HepG2 (cell line): ENCODE results near the gene SIM1. TPM values are rescaled to one million over a fixed set of nuclear protein-coding genes. Genes with fewer than 3 reads are reported as not detected.

ENCODE experiments used
- ATAC-seq: fragments of 200-7000 bp; cut with Tn5 transposase; 3 replicates; pipeline ENCODE4 v1.9.1; 2020; ENCODE audit warnings: mild to moderate bottlenecking, moderate library complexity
- BruUV-seq: library from RNA; stranded (reverse); fragments of 400-500 nt; replicated peaks from 2 replicates; lab custom pipeline; 2021; lab: Mats Ljungman, UMichigan
- CTCF ChIA-PET: fragments of 300-600 bp; formaldehyde crosslinking; extraction: SDS; loops from one replicate; lab custom pipeline; 2021; ENCODE audit warnings: low total read pairs, inconsistent platforms, low intra/inter-chr PET ratio; lab: Yijun Ruan, JAX
- POLR2A ChIA-PET: fragments of 350-600 bp; sonication (Branson Sonifier 250); formaldehyde crosslinking; loops from one replicate; lab custom pipeline; 2020; ENCODE audit warnings: antibody characterized with exemption, inconsistent platforms; lab: Yijun Ruan, JAX
- DNase-seq: peaks from one replicate; pipeline ENCODE4 v3.0.0-alpha.2; 2015; ENCODE audit warnings: low spot score
- FAIRE-seq: peaks from 3 replicates; lab custom pipeline; 2011; peaks lifted over from hg19 to GRCh38; lab: Jason Lieb, UNC
- H2AFZ ChIP-seq: one replicate; pipeline ENCODE4 v1.6.1; 2011; ENCODE audit warnings: low read length, inconsistent platforms
- H3K27ac ChIP-seq: fragments of 300-600 bp; 3 replicates; pipeline ENCODE4 v1.8.0; 2011; ENCODE audit warnings: mixed run types, mild to moderate bottlenecking, mixed read lengths, low read length, inconsistent platforms; ENCODE audit not compliant: insufficient read depth; ENCODE audit errors: extremely low read length
- H3K27me3 ChIP-seq, 2 experiments: fragments of 200-600 bp in 1 of 2; 2 replicates in 1 of 2; 3 replicates in 1 of 2; pipeline versions ENCODE4 v1.6.0 to v1.8.0; 2011; ENCODE audit warnings: low read length in 2 of 2, mild to moderate bottlenecking in 2 of 2, moderate library complexity in 2 of 2, inconsistent platforms in 1 of 2; ENCODE audit not compliant: insufficient read depth in 2 of 2, control insufficient read depth in 1 of 2
- H3K36me3 ChIP-seq, 2 experiments: fragments of 200-600 bp in 1 of 2; replicated peaks in 1 of 2; 2 replicates in 1 of 2; 3 replicates in 1 of 2; pipeline versions ENCODE4 v1.5.1 to v1.8.0; 2011; ENCODE audit warnings: low read length in 2 of 2, inconsistent platforms in 1 of 2; ENCODE audit not compliant: insufficient read depth in 2 of 2, control insufficient read depth in 1 of 2
- H3K4me1 ChIP-seq: 2 replicates; pipeline ENCODE4 v1.5.1; 2012; ENCODE audit warnings: low read length, inconsistent platforms; ENCODE audit not compliant: insufficient read depth
- H3K4me2 ChIP-seq: 2 replicates; pipeline ENCODE4 v1.6.0; 2011; ENCODE audit warnings: low read depth, low read length, inconsistent platforms
- H3K4me3 ChIP-seq, 3 experiments: fragments of 200-600 bp in 1 of 3; sonication (generic), shearing (Covaris generic) in 1 of 3; replicated peaks in 1 of 3; 2 replicates each; pipeline ENCODE4 v1.5.1; 2011 to 2016; ENCODE audit warnings: low read length in 3 of 3, inconsistent platforms in 2 of 3, low read depth in 2 of 3, mild to moderate bottlenecking in 2 of 3, control low read depth in 1 of 3, mixed read lengths in 1 of 3; ENCODE audit not compliant: insufficient read depth in 1 of 3
- H3K79me2 ChIP-seq: one replicate; pipeline ENCODE4 v1.6.1; 2011; ENCODE audit warnings: low read length, inconsistent platforms; ENCODE audit not compliant: insufficient read depth
- H3K9ac ChIP-seq: 2 replicates; pipeline ENCODE4 v1.6.0; 2011; ENCODE audit warnings: mild to moderate bottlenecking, low read depth, low read length, inconsistent platforms; ENCODE audit not compliant: insufficient read depth
- H3K9me3 ChIP-seq: 2 replicates; pipeline ENCODE4 v1.5.1; 2012; ENCODE audit warnings: mild to moderate bottlenecking, low read length
- H4K20me1 ChIP-seq: 2 replicates; pipeline ENCODE4 v1.6.0; 2011; ENCODE audit warnings: inconsistent platforms, mild to moderate bottlenecking, low read length, moderate library complexity; ENCODE audit not compliant: insufficient read depth
- ARID2 ChIP-seq: sonication (generic); formaldehyde crosslinking; IDR thresholded peaks from 2 replicates; pipeline ENCODE4 v1.8.1; 2022; ENCODE audit warnings: mild to moderate bottlenecking, missing genetic modification reagents, borderline replicate concordance
- BORCS8-MEF2B ChIP-seq: sonication (generic); formaldehyde crosslinking; IDR thresholded peaks from 2 replicates; pipeline ENCODE4 v1.8.0; 2022; ENCODE audit warnings: mild to moderate bottlenecking, missing genetic modification reagents
- GATAD1 ChIP-seq: IDR thresholded peaks from 2 replicates; pipeline ENCODE4 v1.6.1; 2016; ENCODE audit warnings: missing genetic modification reagents, missing compliant biosample characterization
- KAT7 ChIP-seq: IDR thresholded peaks from 2 replicates; pipeline ENCODE4 v1.6.1; 2018; ENCODE audit warnings: borderline replicate concordance, missing compliant biosample characterization
- KDM4B ChIP-seq: sonication (generic); formaldehyde crosslinking; IDR thresholded peaks from 2 replicates; pipeline ENCODE4 v1.4.0; 2020; ENCODE audit warnings: missing genetic modification reagents
- KLF11 ChIP-seq: IDR thresholded peaks from 2 replicates; pipeline ENCODE4 v1.6.1; 2016; ENCODE audit warnings: missing compliant biosample characterization
- PAWR ChIP-seq: sonication (generic); formaldehyde crosslinking; IDR thresholded peaks from 2 replicates; pipeline ENCODE4 v1.4.0; 2020; ENCODE audit warnings: missing genetic modification reagents, mild to moderate bottlenecking, borderline replicate concordance
- SETDB1 ChIP-seq: sonication (generic); formaldehyde crosslinking; IDR thresholded peaks from 2 replicates; pipeline ENCODE4 v1.5.1; 2020; ENCODE audit warnings: missing genetic modification reagents, mild to moderate bottlenecking, borderline replicate concordance
- ZBTB3 ChIP-seq: sonication (generic); formaldehyde crosslinking; IDR thresholded peaks from 2 replicates; pipeline ENCODE4 v1.4.0; 2020; ENCODE audit warnings: low read depth, mild to moderate bottlenecking, moderate library complexity, missing genetic modification reagents, borderline replicate concordance
- ZKSCAN1 ChIP-seq: fragments of 150-350 bp; IDR thresholded peaks from 2 replicates; pipeline ENCODE4 v1.6.1; 2014; ENCODE audit warnings: low read length
- ZNF569 ChIP-seq: sonication (generic); formaldehyde crosslinking; IDR thresholded peaks from 2 replicates; pipeline ENCODE4 v1.5.0; 2020; ENCODE audit warnings: mild to moderate bottlenecking, missing genetic modification reagents, moderate library complexity, borderline replicate concordance
- ZSCAN21 ChIP-seq: sonication (generic); formaldehyde crosslinking; IDR thresholded peaks from 2 replicates; pipeline ENCODE4 v1.8.0; 2022; ENCODE audit warnings: mild to moderate bottlenecking, missing genetic modification reagents, moderate library complexity, borderline replicate concordance
- WGBS: methylation state at CpG from one replicate; pipeline ENCODE4 v1.1.6; 2017; ENCODE audit warnings: low lambda C conversion rate; 5-methylcytosine and 5-hydroxymethylcytosine counted together
- in situ Hi-C: cut with HindIII; loops from 2 replicates; pipeline ENCODE4 v1.10.0; 2017; ENCODE audit warnings: low pct_unique_long_range_greater_than_20kb; ENCODE audit not compliant: extremely low pct_ligation_motif_present
- intact Hi-C: fragments of 100-400 bp; cut with micrococcal nuclease; formaldehyde crosslinking; loops from one replicate; pipeline ENCODE4 v1.10.0; 2022; ENCODE audit not compliant: unreplicated experiment
- polyA plus RNA-seq, 8 experiments: library from polyadenylated mRNA; depleted of rRNA in 3 of 8; stranded (reverse) in 7 of 8; unstranded in 1 of 8; fragments of >200 nt; fragmentation: Illumina TruSeq in 4 of 8; extraction: Trizol in 4 of 8; gene quantifications; 2 replicates each; pipeline versions ENCODE4 v1.2.1 to v1.2.3, GENCODE V29; 2011 to 2016; ENCODE audit warnings: low read depth in 4 of 8, missing spikeins in 1 of 8, mixed read lengths in 1 of 8; ENCODE audit not compliant: insufficient read depth in 1 of 8
- total RNA-seq, 5 experiments: library from RNA; depleted of rRNA; stranded (reverse); fragments of >200 nt; fragmentation: Illumina TruSeq; extraction: Trizol; gene quantifications; 2 replicates each; pipeline ENCODE4 v1.2.3, GENCODE V29; 2016; ENCODE audit warnings: low read depth in 1 of 5
- TF ChIP-seq, protein P1 (sequence below): sonication (generic); formaldehyde crosslinking; IDR thresholded peaks from 2 replicates; pipeline ENCODE4 v1.4.0; 2020; ENCODE audit warnings: mild to moderate bottlenecking, missing genetic modification reagents, borderline replicate concordance
- TF ChIP-seq, protein P2 (sequence below): sonication (generic); formaldehyde crosslinking; IDR thresholded peaks from 2 replicates; pipeline ENCODE4 v1.8.1; 2023; ENCODE audit warnings: missing genetic modification reagents, mild to moderate bottlenecking, borderline replicate concordance
- TF ChIP-seq, protein P3 (sequence below): sonication (generic); formaldehyde crosslinking; IDR thresholded peaks from 2 replicates; pipeline ENCODE4 v1.4.0; 2020; ENCODE audit warnings: low read depth, mild to moderate bottlenecking, missing genetic modification reagents
- TF ChIP-seq, protein P4 (sequence below): sonication (generic); formaldehyde crosslinking; IDR thresholded peaks from 2 replicates; pipeline ENCODE4 v1.5.0; 2020; ENCODE audit warnings: mild to moderate bottlenecking, missing genetic modification reagents

SIM1 gene
- total and polyA plus RNA-seq, 2 of the 13 experiments (the other 11 are each of a cell fraction or from before 2014, with no cell fraction given), result not detected

DNA sequence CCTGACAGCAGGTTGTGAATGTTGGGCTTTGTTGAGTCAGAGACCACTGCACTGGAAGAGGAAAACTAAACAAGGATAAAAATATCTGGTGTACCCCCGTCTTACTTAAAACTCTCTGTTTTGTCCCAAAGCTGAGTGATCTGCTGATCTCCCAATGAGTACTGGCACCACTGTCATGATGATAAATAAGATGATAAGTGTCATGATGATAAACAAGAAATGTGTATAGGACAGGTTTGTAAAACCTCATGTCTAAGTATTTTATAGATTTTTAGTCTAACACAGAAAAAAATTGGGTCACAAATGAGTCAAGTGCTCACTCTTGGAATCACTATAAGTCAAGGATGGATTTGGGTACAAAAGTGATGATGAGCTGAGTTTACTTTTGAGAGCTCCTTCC, 8.5 kb upstream of the SIM1 start (continued):
- TF ChIP-seq, protein P1, sequence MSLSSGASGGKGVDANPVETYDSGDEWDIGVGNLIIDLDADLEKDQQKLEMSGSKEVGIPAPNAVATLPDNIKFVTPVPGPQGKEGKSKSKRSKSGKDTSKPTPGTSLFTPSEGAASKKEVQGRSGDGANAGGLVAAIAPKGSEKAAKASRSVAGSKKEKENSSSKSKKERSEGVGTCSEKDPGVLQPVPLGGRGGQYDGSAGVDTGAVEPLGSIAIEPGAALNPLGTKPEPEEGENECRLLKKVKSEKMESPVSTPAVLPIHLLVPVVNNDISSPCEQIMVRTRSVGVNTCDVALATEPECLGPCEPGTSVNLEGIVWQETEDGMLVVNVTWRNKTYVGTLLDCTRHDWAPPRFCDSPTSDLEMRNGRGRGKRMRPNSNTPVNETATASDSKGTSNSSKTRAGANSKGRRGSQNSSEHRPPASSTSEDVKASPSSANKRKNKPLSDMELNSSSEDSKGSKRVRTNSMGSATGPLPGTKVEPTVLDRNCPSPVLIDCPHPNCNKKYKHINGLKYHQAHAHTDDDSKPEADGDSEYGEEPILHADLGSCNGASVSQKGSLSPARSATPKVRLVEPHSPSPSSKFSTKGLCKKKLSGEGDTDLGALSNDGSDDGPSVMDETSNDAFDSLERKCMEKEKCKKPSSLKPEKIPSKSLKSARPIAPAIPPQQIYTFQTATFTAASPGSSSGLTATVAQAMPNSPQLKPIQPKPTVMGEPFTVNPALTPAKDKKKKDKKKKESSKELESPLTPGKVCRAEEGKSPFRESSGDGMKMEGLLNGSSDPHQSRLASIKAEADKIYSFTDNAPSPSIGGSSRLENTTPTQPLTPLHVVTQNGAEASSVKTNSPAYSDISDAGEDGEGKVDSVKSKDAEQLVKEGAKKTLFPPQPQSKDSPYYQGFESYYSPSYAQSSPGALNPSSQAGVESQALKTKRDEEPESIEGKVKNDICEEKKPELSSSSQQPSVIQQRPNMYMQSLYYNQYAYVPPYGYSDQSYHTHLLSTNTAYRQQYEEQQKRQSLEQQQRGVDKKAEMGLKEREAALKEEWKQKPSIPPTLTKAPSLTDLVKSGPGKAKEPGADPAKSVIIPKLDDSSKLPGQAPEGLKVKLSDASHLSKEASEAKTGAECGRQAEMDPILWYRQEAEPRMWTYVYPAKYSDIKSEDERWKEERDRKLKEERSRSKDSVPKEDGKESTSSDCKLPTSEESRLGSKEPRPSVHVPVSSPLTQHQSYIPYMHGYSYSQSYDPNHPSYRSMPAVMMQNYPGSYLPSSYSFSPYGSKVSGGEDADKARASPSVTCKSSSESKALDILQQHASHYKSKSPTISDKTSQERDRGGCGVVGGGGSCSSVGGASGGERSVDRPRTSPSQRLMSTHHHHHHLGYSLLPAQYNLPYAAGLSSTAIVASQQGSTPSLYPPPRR (CRISPR knock-in tag), result no peak
- TF ChIP-seq ARID2 (no peak), KLF11 (no peak), ZBTB3 (no peak)
- TF ChIP-seq, all 625 proteins: peak for 0

DNA sequence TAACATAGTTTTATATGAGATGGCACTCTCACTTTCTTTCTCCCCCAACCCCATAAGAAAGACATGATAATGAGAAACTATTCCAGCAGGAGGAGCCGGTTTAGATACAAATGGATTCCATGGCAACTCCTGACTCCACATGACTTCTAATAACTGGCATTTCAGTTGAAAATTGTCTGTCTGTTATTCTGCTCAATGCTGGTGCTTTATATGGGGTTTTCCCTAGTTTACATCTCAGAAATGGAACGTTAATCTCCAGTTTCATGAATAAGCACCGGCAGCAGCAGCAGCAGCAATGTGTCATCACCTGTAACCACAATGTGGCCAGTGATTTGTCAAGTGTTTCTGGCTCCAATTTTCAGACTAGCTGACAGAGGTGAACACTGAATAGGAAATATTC, 8.0 kb upstream of the SIM1 start:
- Histone ChIP-seq H3K9me3 (no peaks in the 10 kb centered on the region), H3K36me3 (no peaks in the 10 kb centered on the region), H3K9ac (no peak overlapping the region), H3K4me3 (no peak overlapping the region), H4K20me1 (no peaks in the 10 kb centered on the region), H3K79me2 (no peaks in the 10 kb centered on the region), H3K4me1 (no peaks in the 10 kb centered on the region), H3K4me2 (no peak overlapping the region), H3K27me3 (peaks cover 3 to 13% of the 10 kb centered on the region in 2 experiments; a peak in 4 of 5 replicates), H2AFZ (no peak overlapping the region), H3K27ac (no peak overlapping the region)
- WGBS, result 0% methylated on average over 3 of the region's 3 CpGs
- DNase-seq (no peak), FAIRE-seq (no peak), ATAC-seq (no peak)
- BruUV-seq, result no TSS peak
- ChIA-PET POLR2A (no interaction called here), CTCF (no interaction called here)
- intact Hi-C loops, result no loop called here
- in situ Hi-C loops, result no loop called here
- no peak for TF ChIP-seq BORCS8-MEF2B (CRISPR knock-in tag)
- TF ChIP-seq PAWR (CRISPR knock-in tag), result no peak
- TF ChIP-seq, protein P2, sequence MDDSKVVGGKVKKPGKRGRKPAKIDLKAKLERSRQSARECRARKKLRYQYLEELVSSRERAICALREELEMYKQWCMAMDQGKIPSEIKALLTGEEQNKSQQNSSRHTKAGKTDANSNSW (CRISPR knock-in tag), result no peak
- TF ChIP-seq, protein P3, sequence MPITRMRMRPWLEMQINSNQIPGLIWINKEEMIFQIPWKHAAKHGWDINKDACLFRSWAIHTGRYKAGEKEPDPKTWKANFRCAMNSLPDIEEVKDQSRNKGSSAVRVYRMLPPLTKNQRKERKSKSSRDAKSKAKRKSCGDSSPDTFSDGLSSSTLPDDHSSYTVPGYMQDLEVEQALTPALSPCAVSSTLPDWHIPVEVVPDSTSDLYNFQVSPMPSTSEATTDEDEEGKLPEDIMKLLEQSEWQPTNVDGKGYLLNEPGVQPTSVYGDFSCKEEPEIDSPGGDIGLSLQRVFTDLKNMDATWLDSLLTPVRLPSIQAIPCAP (CRISPR knock-in tag), result no peak
- TF ChIP-seq KAT7 (CRISPR knock-in tag), result no peak
- TF ChIP-seq GATAD1 (CRISPR knock-in tag), result no peak
- TF ChIP-seq SETDB1 (CRISPR knock-in tag), result no peak
- TF ChIP-seq ZKSCAN1, result no peak
- TF ChIP-seq ZSCAN21 (CRISPR knock-in tag), result no peak
- TF ChIP-seq, protein P4, sequence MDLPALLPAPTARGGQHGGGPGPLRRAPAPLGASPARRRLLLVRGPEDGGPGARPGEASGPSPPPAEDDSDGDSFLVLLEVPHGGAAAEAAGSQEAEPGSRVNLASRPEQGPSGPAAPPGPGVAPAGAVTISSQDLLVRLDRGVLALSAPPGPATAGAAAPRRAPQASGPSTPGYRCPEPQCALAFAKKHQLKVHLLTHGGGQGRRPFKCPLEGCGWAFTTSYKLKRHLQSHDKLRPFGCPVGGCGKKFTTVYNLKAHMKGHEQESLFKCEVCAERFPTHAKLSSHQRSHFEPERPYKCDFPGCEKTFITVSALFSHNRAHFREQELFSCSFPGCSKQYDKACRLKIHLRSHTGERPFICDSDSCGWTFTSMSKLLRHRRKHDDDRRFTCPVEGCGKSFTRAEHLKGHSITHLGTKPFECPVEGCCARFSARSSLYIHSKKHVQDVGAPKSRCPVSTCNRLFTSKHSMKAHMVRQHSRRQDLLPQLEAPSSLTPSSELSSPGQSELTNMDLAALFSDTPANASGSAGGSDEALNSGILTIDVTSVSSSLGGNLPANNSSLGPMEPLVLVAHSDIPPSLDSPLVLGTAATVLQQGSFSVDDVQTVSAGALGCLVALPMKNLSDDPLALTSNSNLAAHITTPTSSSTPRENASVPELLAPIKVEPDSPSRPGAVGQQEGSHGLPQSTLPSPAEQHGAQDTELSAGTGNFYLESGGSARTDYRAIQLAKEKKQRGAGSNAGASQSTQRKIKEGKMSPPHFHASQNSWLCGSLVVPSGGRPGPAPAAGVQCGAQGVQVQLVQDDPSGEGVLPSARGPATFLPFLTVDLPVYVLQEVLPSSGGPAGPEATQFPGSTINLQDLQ, result no peak
- TF ChIP-seq KDM4B, result no peak
- TF ChIP-seq ZNF569, result no peak
